GM23338 (cell line): ENCODE measurements around the gene ASL. TPM values are rescaled to one million over a fixed set of nuclear protein-coding genes. Genes with fewer than 3 reads are reported as not detected.

ENCODE experiments used
- ATAC-seq: fragments of 200-7000 bp; cut with Tn5 transposase; 3 replicates; pipeline ENCODE4 v1.9.1; 2020
- DNase-seq: peaks from one replicate; pipeline ENCODE4 v3.0.0-alpha.2; 2015; ENCODE audit warnings: low spot score
- H2AFZ ChIP-seq: fragments of 200-600 bp; sonication (generic); 2 replicates; pipeline ENCODE4 v1.8.0; 2016; ENCODE audit warnings: antibody characterized with exemption, mild to moderate bottlenecking, moderate library complexity
- H3F3A ChIP-seq: fragments of 200-600 bp; sonication (generic); replicated peaks from 2 replicates; pipeline ENCODE4 v1.8.0; 2017; ENCODE audit warnings: antibody characterized with exemption, mixed run types, low read depth
- H3K27ac ChIP-seq: fragments of 200-600 bp; sonication (generic); 2 replicates; pipeline ENCODE4 v1.6.1; 2016; ENCODE audit warnings: low read depth
- H3K27me3 ChIP-seq: fragments of 200-600 bp; sonication (generic); 2 replicates; pipeline ENCODE4 v1.8.0; 2016; ENCODE audit warnings: mild to moderate bottlenecking, mixed run types, moderate library complexity; ENCODE audit not compliant: insufficient read depth
- H3K36me3 ChIP-seq: fragments of 200-600 bp; sonication (generic); 2 replicates; pipeline ENCODE4 v1.8.0; 2016; ENCODE audit warnings: mild to moderate bottlenecking; ENCODE audit not compliant: insufficient read depth
- H3K4me1 ChIP-seq: fragments of 200-600 bp; sonication (generic); 2 replicates; pipeline ENCODE4 v1.8.0; 2016; ENCODE audit warnings: mild to moderate bottlenecking, moderate library complexity; ENCODE audit not compliant: insufficient read depth
- H3K4me2 ChIP-seq: fragments of 200-600 bp; sonication (generic); 2 replicates; pipeline ENCODE4 v1.7.1; 2017; ENCODE audit warnings: mixed run types
- H3K4me3 ChIP-seq: fragments of 200-600 bp; sonication (generic); 2 replicates; pipeline ENCODE4 v1.6.1; 2016; ENCODE audit warnings: mixed run types
- H3K79me2 ChIP-seq: fragments of 200-600 bp; sonication (generic); replicated peaks from 2 replicates; pipeline ENCODE4 v1.8.0; 2017; ENCODE audit warnings: mild to moderate bottlenecking; ENCODE audit not compliant: insufficient read depth
- H3K9me2 ChIP-seq: fragments of 200-600 bp; sonication (generic); 2 replicates; pipeline ENCODE4 v1.8.0; 2017; ENCODE audit not compliant: insufficient read depth
- H4K20me1 ChIP-seq: fragments of 200-600 bp; sonication (generic); replicated peaks from 2 replicates; pipeline ENCODE4 v1.8.0; 2017; ENCODE audit warnings: mild to moderate bottlenecking; ENCODE audit not compliant: insufficient read depth
- H3K27ac Mint-ChIP-seq: 2 replicates; pipeline ENCODE4 v1.8.0; 2020; ENCODE audit warnings: inconsistent platforms, mild to moderate bottlenecking, moderate library complexity, mixed read lengths
- H3K27me3 Mint-ChIP-seq: 3 replicates; pipeline ENCODE4 v1.8.0; 2022; ENCODE audit warnings: low read depth, mild to moderate bottlenecking, moderate library complexity, mixed read lengths, inconsistent platforms; ENCODE audit not compliant: insufficient read depth, poor library complexity
- H3K36me3 Mint-ChIP-seq: 3 replicates; pipeline ENCODE4 v1.8.0; 2021; ENCODE audit warnings: low read depth, mild to moderate bottlenecking, inconsistent platforms, moderate library complexity, mixed read lengths
- H3K4me1 Mint-ChIP-seq: 3 replicates; pipeline ENCODE4 v1.8.0; 2020; ENCODE audit warnings: mild to moderate bottlenecking, inconsistent platforms, mixed read lengths
- H3K4me3 Mint-ChIP-seq: 3 replicates; pipeline ENCODE4 v1.8.0; 2021; ENCODE audit warnings: moderate library complexity, mild to moderate bottlenecking, inconsistent platforms, mixed read lengths
- H3K9me3 Mint-ChIP-seq: 3 replicates; pipeline ENCODE4 v1.8.0; 2020; ENCODE audit warnings: moderate library complexity, mild to moderate bottlenecking, inconsistent platforms, mixed read lengths
- EZH2 ChIP-seq: fragments of 200-600 bp; sonication (generic); IDR thresholded peaks from one replicate; pipeline ENCODE4 v1.8.0; 2017; ENCODE audit warnings: antibody characterized with exemption, mild to moderate bottlenecking, low read depth; ENCODE audit not compliant: unreplicated experiment
- NANOG ChIP-seq: IDR thresholded peaks from 2 replicates; pipeline ENCODE4 v1.6.1; 2016; ENCODE audit warnings: antibody characterized with exemption, borderline replicate concordance
- POLR2AphosphoS5 ChIP-seq: IDR thresholded peaks from 2 replicates; pipeline ENCODE4 v1.6.1; 2016; ENCODE audit warnings: antibody characterized with exemption, low read depth
- ZNF331 ChIP-seq: fragments of 250-450 bp; sonication (Bioruptor Pico); IDR thresholded peaks from 2 replicates; pipeline ENCODE4 v1.5.0; 2020; ENCODE audit warnings: low read depth, mild to moderate bottlenecking, moderate library complexity
- ZNF462 ChIP-seq: fragments of 250-450 bp; sonication (Bioruptor Pico); IDR thresholded peaks from 2 replicates; pipeline ENCODE4 v1.5.0; 2020; ENCODE audit warnings: mild to moderate bottlenecking, moderate library complexity
- polyA plus RNA-seq: library from polyadenylated mRNA; unstranded; fragments of >200 nt; fragmentation: Nextera tagmentation; extraction: Ambion mirVana; gene quantifications from 2 replicates; pipeline ENCODE4 v1.2.1, GENCODE V29; 2016
- total RNA-seq: library from RNA; depleted of rRNA; stranded (reverse); fragments of >200 nt; shearing (Covaris generic); gene quantifications from 2 replicates; pipeline ENCODE4 v1.2.3, GENCODE V29; 2014
- TF ChIP-seq, protein P1 (sequence below): IDR thresholded peaks from one replicate; pipeline ENCODE4 v1.6.1; 2018; ENCODE audit warnings: antibody characterized with exemption; ENCODE audit not compliant: unreplicated experiment

The ASL gene
- total and polyA plus RNA-seq, 2 experiments from 2014 or later: 14.9 to 36.9 TPM

- Histone ChIP-seq H3K79me2 (no peaks in the 10 kb centered on the region), H3K4me2 (no peak overlapping the region), H3K27ac (no peak overlapping the region), H3K36me3 (no peaks in the 10 kb centered on the region), H3K27me3 (no peaks in the 10 kb centered on the region), H3K9me2 (0 out of 2 replicates have a peak, but pooled peaks cover 3% of the 10 kb centered on the region), H4K20me1 (no peaks in the 10 kb centered on the region), H3F3A (no peaks in the 10 kb centered on the region), H2AFZ (no peak overlapping the region), H3K4me3 (no peak overlapping the region), H3K4me1 (no peaks in the 10 kb centered on the region)
- TF ChIP-seq ZNF331 (no peak), POLR2AphosphoS5 (no peak), ZNF462 (no peak), NANOG (no peak), EZH2 (no peak)
- no peaks in the 10 kb centered on the region for H3K9me3 Mint-ChIP-seq
- H3K4me1 Mint-ChIP-seq: no peaks in the 10 kb centered on the region
- H3K36me3 Mint-ChIP-seq: no peaks in the 10 kb centered on the region
- ATAC-seq: no peak
- H3K27me3 Mint-ChIP-seq: peaks cover 2% of the 10 kb centered on the region
- DNase-seq: no peak
- no peak overlapping the region for H3K27ac Mint-ChIP-seq
- H3K4me3 Mint-ChIP-seq: no peak overlapping the region
Observed at GRCh38 chr7:66060796-66061195, 14.8 kb upstream of the ASL start.

- no peak overlapping the region for H2AFZ ChIP-seq
- H3K4me3 ChIP-seq: no peak overlapping the region
- no peaks in the 10 kb centered on the region for H3K36me3 Mint-ChIP-seq
- DNase-seq (no peak), ATAC-seq (no peak)
- no peaks in the 10 kb centered on the region for H3K9me2 ChIP-seq
- H3K27me3 Mint-ChIP-seq: no peaks in the 10 kb centered on the region
- H3K4me2 ChIP-seq: no peak overlapping the region
- no peaks in the 10 kb centered on the region for H3K79me2 ChIP-seq
- no peaks in the 10 kb centered on the region; the same call in 2 of the 3 replicates for H3K9me3 Mint-ChIP-seq
- no peak overlapping the region for H3K27ac Mint-ChIP-seq
- H3K4me1 ChIP-seq: no peaks in the 10 kb centered on the region
- no peak overlapping the region for H3K4me3 Mint-ChIP-seq
- no peak overlapping the region for H3K27ac ChIP-seq
- no peaks in the 10 kb centered on the region for H3K36me3 ChIP-seq
- H3K27me3 ChIP-seq: no peaks in the 10 kb centered on the region
- no peaks in the 10 kb centered on the region for H3K4me1 Mint-ChIP-seq
- no peaks in the 10 kb centered on the region for H3F3A ChIP-seq
- no peaks in the 10 kb centered on the region for H4K20me1 ChIP-seq
- TF ChIP-seq, protein P1, sequence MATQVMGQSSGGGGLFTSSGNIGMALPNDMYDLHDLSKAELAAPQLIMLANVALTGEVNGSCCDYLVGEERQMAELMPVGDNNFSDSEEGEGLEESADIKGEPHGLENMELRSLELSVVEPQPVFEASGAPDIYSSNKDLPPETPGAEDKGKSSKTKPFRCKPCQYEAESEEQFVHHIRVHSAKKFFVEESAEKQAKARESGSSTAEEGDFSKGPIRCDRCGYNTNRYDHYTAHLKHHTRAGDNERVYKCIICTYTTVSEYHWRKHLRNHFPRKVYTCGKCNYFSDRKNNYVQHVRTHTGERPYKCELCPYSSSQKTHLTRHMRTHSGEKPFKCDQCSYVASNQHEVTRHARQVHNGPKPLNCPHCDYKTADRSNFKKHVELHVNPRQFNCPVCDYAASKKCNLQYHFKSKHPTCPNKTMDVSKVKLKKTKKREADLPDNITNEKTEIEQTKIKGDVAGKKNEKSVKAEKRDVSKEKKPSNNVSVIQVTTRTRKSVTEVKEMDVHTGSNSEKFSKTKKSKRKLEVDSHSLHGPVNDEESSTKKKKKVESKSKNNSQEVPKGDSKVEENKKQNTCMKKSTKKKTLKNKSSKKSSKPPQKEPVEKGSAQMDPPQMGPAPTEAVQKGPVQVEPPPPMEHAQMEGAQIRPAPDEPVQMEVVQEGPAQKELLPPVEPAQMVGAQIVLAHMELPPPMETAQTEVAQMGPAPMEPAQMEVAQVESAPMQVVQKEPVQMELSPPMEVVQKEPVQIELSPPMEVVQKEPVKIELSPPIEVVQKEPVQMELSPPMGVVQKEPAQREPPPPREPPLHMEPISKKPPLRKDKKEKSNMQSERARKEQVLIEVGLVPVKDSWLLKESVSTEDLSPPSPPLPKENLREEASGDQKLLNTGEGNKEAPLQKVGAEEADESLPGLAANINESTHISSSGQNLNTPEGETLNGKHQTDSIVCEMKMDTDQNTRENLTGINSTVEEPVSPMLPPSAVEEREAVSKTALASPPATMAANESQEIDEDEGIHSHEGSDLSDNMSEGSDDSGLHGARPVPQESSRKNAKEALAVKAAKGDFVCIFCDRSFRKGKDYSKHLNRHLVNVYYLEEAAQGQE: no peak
Observed at GRCh38 chr7:66069732-66070131, 5.9 kb upstream of the ASL start.
